Tibial nerve (tissue), 4 donors: ENCODE measurements around the gene HCK. TPM values are rescaled to one million over a fixed set of nuclear protein-coding genes. Genes with fewer than 3 reads are reported as not detected.

ENCODE experiments used
- DNase-seq, 2 donors: peaks; one replicate each; pipeline ENCODE4 v3.0.0-alpha.2; 2019; ENCODE audit warnings: low spot score in 2 of 2
- H3K27ac ChIP-seq, 4 donors: fragments of 200-600 bp; sonication (generic) in 3 of 4; one replicate each; pipeline ENCODE4 v1.5.1; 2017 to 2019; ENCODE audit warnings: mild to moderate bottlenecking in 1 of 4
- H3K27me3 ChIP-seq, 2 donors: fragments of 200-600 bp; sonication (generic) in 1 of 2; one replicate each; pipeline versions ENCODE4 v1.5.1 to v1.6.0; 2017 to 2019
- H3K36me3 ChIP-seq, 3 donors: fragments of 200-600 bp; sonication (generic); one replicate each; pipeline ENCODE4 v1.5.1; 2018 to 2019
- H3K4me1 ChIP-seq, 4 donors: fragments of 200-600 bp; sonication (generic) in 3 of 4; one replicate each; pipeline ENCODE4 v1.5.1; 2017 to 2019
- H3K4me3 ChIP-seq, 4 donors: fragments of 200-600 bp; sonication (generic) in 3 of 4; one replicate each; pipeline ENCODE4 v1.5.1; 2017 to 2019; ENCODE audit warnings: mild to moderate bottlenecking in 1 of 4, moderate library complexity in 1 of 4
- H3K9me3 ChIP-seq, 4 donors: fragments of 200-600 bp; sonication (generic) in 3 of 4; one replicate each; pipeline ENCODE4 v1.5.1; 2017 to 2019
- EP300 ChIP-seq, 2 donors: sonication (generic); formaldehyde crosslinking; IDR thresholded peaks; one replicate each; pipeline ENCODE4 v1.6.1; 2017; ENCODE audit warnings: antibody characterized with exemption in 2 of 2, mild to moderate bottlenecking in 1 of 2
- POLR2A ChIP-seq, 2 donors: fragments of 450-650 bp; IDR thresholded peaks; one replicate each; pipeline ENCODE4 v1.6.1; 2017; ENCODE audit warnings: antibody characterized with exemption in 2 of 2, mild to moderate bottlenecking in 2 of 2, moderate library complexity in 2 of 2
- WGBS, 2 donors: methylation state at CpG; one replicate each; pipeline ENCODE4 v1.1.5; 2018; 5-methylcytosine and 5-hydroxymethylcytosine counted together
- total RNA-seq, 4 donors: library from RNA; depleted of rRNA; stranded (reverse); fragments of >200 nt; gene quantifications; one replicate each; pipeline ENCODE4 v1.1.0, GENCODE V29; 2016
- TF ChIP-seq, protein P1 (sequence below), 5 experiments: fragments of 200-600 bp in 3 of 5; fragments of 450-650 bp in 2 of 5; sonication (generic) in 3 of 5; IDR thresholded peaks; one replicate each; pipeline ENCODE4 v1.5.1; 2016 to 2019; ENCODE audit warnings: antibody characterized with exemption in 5 of 5, mild to moderate bottlenecking in 3 of 5, moderate library complexity in 2 of 5

The HCK gene
- total RNA-seq, 4 donors from 2014 or later: 10.5 to 47.4 (median 13.7) TPM

GRCh38 chr20:32134026-32134425, 82.0 kb downstream of the HCK start:
- Histone ChIP-seq H3K4me3 (no peak overlapping the region), H3K4me1 (peaks cover 0 to 11% (median 0%) of the 10 kb centered on the region in 4 donors), H3K36me3 (peaks cover 0 to 47% (median 13%) of the 10 kb centered on the region in 3 donors), H3K9me3 (no peaks in the 10 kb centered on the region), H3K27me3 (no peaks in the 10 kb centered on the region), H3K27ac (no peak overlapping the region)
- no peak for TF ChIP-seq POLR2A (IDR thresholded peaks at IDR 0.05)
- no peak for DNase-seq
- WGBS, 2 donors: 84 to 91% methylated on average over 5 of the region's 5 CpGs

GRCh38 chr20:32135983-32136515, 84.0 kb downstream of the HCK start:
- H3K9me3 ChIP-seq: no peaks in the 10 kb centered on the region
- H3K27me3 ChIP-seq: no peaks in the 10 kb centered on the region
- no peak overlapping the region for H3K27ac ChIP-seq
- H3K4me1 ChIP-seq: peaks cover 0 to 4% (median 0%) of the 10 kb centered on the region in 4 donors
- DNase-seq: no peak
- H3K4me3 ChIP-seq: no peak overlapping the region
- WGBS, 2 donors: 79 to 83% methylated on average over 3 of the region's 3 CpGs
- peaks cover 0 to 65% (median 19%) of the 10 kb centered on the region in 3 donors for H3K36me3 ChIP-seq
- TF ChIP-seq EP300 (IDR thresholded peaks at IDR 0.05) (no peak), POLR2A (IDR thresholded peaks at IDR 0.05) (no peak)
- TF ChIP-seq, protein P1, sequence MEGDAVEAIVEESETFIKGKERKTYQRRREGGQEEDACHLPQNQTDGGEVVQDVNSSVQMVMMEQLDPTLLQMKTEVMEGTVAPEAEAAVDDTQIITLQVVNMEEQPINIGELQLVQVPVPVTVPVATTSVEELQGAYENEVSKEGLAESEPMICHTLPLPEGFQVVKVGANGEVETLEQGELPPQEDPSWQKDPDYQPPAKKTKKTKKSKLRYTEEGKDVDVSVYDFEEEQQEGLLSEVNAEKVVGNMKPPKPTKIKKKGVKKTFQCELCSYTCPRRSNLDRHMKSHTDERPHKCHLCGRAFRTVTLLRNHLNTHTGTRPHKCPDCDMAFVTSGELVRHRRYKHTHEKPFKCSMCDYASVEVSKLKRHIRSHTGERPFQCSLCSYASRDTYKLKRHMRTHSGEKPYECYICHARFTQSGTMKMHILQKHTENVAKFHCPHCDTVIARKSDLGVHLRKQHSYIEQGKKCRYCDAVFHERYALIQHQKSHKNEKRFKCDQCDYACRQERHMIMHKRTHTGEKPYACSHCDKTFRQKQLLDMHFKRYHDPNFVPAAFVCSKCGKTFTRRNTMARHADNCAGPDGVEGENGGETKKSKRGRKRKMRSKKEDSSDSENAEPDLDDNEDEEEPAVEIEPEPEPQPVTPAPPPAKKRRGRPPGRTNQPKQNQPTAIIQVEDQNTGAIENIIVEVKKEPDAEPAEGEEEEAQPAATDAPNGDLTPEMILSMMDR (IDR thresholded peaks at IDR 0.05): no peak

GRCh38 chr20:32138921-32139320, 86.9 kb downstream of the HCK start:
- no peak for DNase-seq

DNA sequence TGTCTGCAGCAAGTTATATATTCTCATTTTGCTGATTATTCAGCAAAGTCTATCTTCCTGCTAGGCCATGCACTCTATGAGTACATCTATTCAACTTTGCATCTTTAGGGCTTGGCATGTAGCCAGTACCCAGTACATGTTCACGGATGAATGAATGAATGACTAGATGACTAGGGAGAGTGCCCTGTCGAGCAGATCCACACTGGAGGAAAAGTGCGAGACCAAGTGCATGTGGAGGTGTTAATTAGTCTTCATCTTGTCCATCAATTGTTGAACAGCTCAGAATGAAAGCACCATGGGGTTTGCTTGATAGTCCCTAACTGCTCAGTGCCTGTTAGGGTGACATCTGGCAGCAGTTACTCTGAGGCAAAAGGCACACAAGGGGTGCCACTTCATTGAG, 87.9 kb downstream of the HCK start:
- H3K4me1 ChIP-seq: peaks cover 0 to 4% (median 0%) of the 10 kb centered on the region in 4 donors
- WGBS, 2 donors: 70 to 73% methylated on average over 3 of the region's 3 CpGs

More at GRCh38 chr20:32138921-32139320, 86.9 kb downstream of the HCK start:
- Histone ChIP-seq H3K4me3 (no peak overlapping the region), H3K36me3 (peaks cover 3 to 86% (median 39%) of the 10 kb centered on the region in 3 donors), H3K4me1 (peaks cover 0 to 4% (median 0%) of the 10 kb centered on the region in 4 donors), H3K9me3 (no peaks in the 10 kb centered on the region), H3K27ac (no peak overlapping the region), H3K27me3 (no peaks in the 10 kb centered on the region)
- TF ChIP-seq, protein P1 (IDR thresholded peaks at IDR 0.05): no peak
- TF ChIP-seq POLR2A (IDR thresholded peaks at IDR 0.05) (no peak), EP300 (IDR thresholded peaks at IDR 0.05) (no peak)
- 90 to 91% methylated on average over 8 of the region's 8 CpGs for WGBS, 2 donors

DNA sequence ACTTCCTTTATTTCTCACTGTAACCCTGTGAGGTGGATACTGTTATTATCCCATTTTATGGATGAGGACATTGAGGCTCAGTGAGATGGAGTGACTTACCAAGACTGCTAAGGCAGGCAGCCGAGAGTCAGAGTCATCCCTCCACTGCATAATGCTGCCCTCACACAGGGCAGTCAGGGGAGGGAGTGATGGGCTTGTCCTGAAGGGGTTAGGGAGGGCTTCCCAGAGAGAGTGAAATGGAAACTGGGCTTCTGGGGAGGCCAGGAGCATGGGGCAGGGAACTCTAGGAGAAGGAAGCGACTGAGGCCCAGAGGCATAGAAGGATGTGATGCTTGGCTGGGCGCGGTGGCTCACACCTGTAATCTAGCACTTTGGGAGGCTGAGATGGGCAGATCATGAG, 88.6 kb downstream of the HCK start:
- peaks cover 9 to 98% (median 46%) of the 10 kb centered on the region in 3 donors for H3K36me3 ChIP-seq
- no peaks in the 10 kb centered on the region for H3K9me3 ChIP-seq
- no peak overlapping the region for H3K27ac ChIP-seq
- H3K27me3 ChIP-seq: no peaks in the 10 kb centered on the region
- H3K4me3 ChIP-seq: no peak overlapping the region
- peaks cover 0 to under 1% (median 0%) of the 10 kb centered on the region in 4 donors for H3K4me1 ChIP-seq
- 72 to 95% methylated on average over 4 of the region's 4 CpGs for WGBS, 2 donors
- no peak for DNase-seq
- TF ChIP-seq, protein P1 (IDR thresholded peaks at IDR 0.05): no peak
- no peak for TF ChIP-seq POLR2A (IDR thresholded peaks at IDR 0.05)
- no peak for TF ChIP-seq EP300 (IDR thresholded peaks at IDR 0.05)

More for the DNA sequence above, 87.9 kb downstream of the HCK start:
- Histone ChIP-seq H3K36me3 (peaks cover 7 to 97% (median 44%) of the 10 kb centered on the region in 3 donors), H3K4me3 (no peak overlapping the region), H3K9me3 (no peaks in the 10 kb centered on the region), H3K27me3 (no peaks in the 10 kb centered on the region), H3K27ac (no peak overlapping the region)
- TF ChIP-seq EP300 (IDR thresholded peaks at IDR 0.05) (no peak), POLR2A (IDR thresholded peaks at IDR 0.05) (no peak)
- TF ChIP-seq, protein P1 (IDR thresholded peaks at IDR 0.05): no peak
- no peak for DNase-seq
